Measurements from ENCODE around the gene KCNG2. TPM values are rescaled to one million over a fixed set of nuclear protein-coding genes. Genes with fewer than 3 reads are reported as not detected.

KCNG2 gene
- total and polyA plus RNA-seq, 10 of the 15 experiments (the other 5 are each of a cell fraction or from before 2014, with no cell fraction given), result 0.20 to 0.23 TPM; not detected in 8

GRCh38 chr18:79912409-79912991, 114.8 kb downstream of the KCNG2 start:
- Histone ChIP-seq H3K4me3 (no peak overlapping the region), H3K79me2 (ENCODE audit: control insufficient read depth, insufficient read depth, low read length) (no peaks in the 10 kb centered on the region), H3K9me3 (replicated peaks; ENCODE audit: control insufficient read depth, insufficient read depth, low read length) (peaks cover 5% of the 10 kb centered on the region; the same call in 1 of the 3 replicates), H3K27ac (ENCODE audit: control insufficient read depth, insufficient read depth) (no peak overlapping the region), H2AFZ (ENCODE audit: control insufficient read depth, low read depth, low read length) (no peak overlapping the region), H3K27me3 (replicated peaks in 1 of 2; ENCODE audit: control insufficient read depth in 2 of 2, insufficient read depth in 2 of 2, low read length in 1 of 2) (no peaks in the 10 kb centered on the region), H3K4me2 (ENCODE audit: control insufficient read depth, insufficient read depth) (no peak overlapping the region), H4K20me1 (ENCODE audit: control insufficient read depth, insufficient read depth) (no peaks in the 10 kb centered on the region), H3K4me1 (ENCODE audit: control insufficient read depth, insufficient read depth, low read length) (no peaks in the 10 kb centered on the region), H3K9ac (ENCODE audit: control insufficient read depth, insufficient read depth, low read length) (no peak overlapping the region), H3K36me3 (ENCODE audit: control insufficient read depth in 2 of 2, insufficient read depth in 2 of 2, low read length in 1 of 2) (peaks cover 0 to 15% of the 10 kb centered on the region in 2 experiments; a peak in 3 of 4 replicates)
- intact Hi-C loops (cut with micrococcal nuclease; ENCODE audit: unreplicated experiment), result no loop called here
- DNase-seq (ENCODE audit: low read depth, low spot score), result no peak
- ChIA-PET CTCF (no interaction called here), POLR2A (no interaction called here), RAD21 (ENCODE audit: unreplicated experiment) (no interaction called here), SMC1A (ENCODE audit: uncharacterized antibody, unreplicated experiment) (no interaction called here)
- WGBS (ENCODE audit: insufficient coverage, insufficient replicate concordance, low lambda C conversion rate, missing lambda C conversion rate), result 94% methylated on average over 20 of the region's 20 CpGs
- in situ Hi-C loops (cut with MboI), result no loop called here
- no TSS peak for BruUV-seq (replicated peaks)
- FAIRE-seq, result no peak
- ATAC-seq, result no peak
- TF ChIP-seq MTA2 (IDR thresholded peaks at IDR 0.05; ENCODE audit: low read depth) (no peak), CBX3 (IDR thresholded peaks at IDR 0.05; ENCODE audit: borderline replicate concordance, low read depth) (no peak), EGR1 (IDR thresholded peaks at IDR 0.05; ENCODE audit: borderline replicate concordance in 1 of 2, low read depth in 2 of 2, low read length in 2 of 2) (no peak), DPF2 (IDR thresholded peaks at IDR 0.05) (no peak), NFYB (IDR thresholded peaks at IDR 0.05; ENCODE audit: insufficient read depth, low read depth, low read length) (no peak), SUPT20H (IDR thresholded peaks at IDR 0.05; ENCODE audit: borderline replicate concordance, control insufficient read depth, low read depth, low read length) (no peak), PAX8 (IDR thresholded peaks at IDR 0.05) (no peak), POU2F2 (IDR thresholded peaks at IDR 0.05; ENCODE audit: borderline replicate concordance, low read depth, low read length) (no peak), SMARCA5 (IDR thresholded peaks at IDR 0.05) (no peak), SUZ12 (IDR thresholded peaks at IDR 0.05; ENCODE audit: unreplicated experiment) (no peak), ZNF24 (IDR thresholded peaks at IDR 0.05) (no peak), LARP7 (IDR thresholded peaks at IDR 0.05) (no peak), STAT1 (conservative IDR thresholded peaks at IDR 0.05) (no peak), ZBTB33 (IDR thresholded peaks at IDR 0.05) (no peak), HDAC2 (IDR thresholded peaks at IDR 0.05) (no peak), BHLHE40 (IDR thresholded peaks at IDR 0.05; ENCODE audit: borderline replicate concordance in 1 of 2, low read depth in 2 of 2, low read length in 1 of 2) (no peak), BCLAF1 (IDR thresholded peaks at IDR 0.05) (no peak), ELK1 (IDR thresholded peaks at IDR 0.05; ENCODE audit: low read depth, low read length) (no peak)
- TF ChIP-seq, protein P1, sequence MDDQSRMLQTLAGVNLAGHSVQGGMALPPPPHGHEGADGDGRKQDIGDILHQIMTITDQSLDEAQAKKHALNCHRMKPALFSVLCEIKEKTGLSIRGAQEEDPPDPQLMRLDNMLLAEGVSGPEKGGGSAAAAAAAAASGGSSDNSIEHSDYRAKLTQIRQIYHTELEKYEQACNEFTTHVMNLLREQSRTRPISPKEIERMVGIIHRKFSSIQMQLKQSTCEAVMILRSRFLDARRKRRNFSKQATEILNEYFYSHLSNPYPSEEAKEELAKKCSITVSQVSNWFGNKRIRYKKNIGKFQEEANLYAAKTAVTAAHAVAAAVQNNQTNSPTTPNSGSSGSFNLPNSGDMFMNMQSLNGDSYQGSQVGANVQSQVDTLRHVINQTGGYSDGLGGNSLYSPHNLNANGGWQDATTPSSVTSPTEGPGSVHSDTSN (IDR thresholded peaks at IDR 0.05; ENCODE audit: insufficient replicate concordance, low read depth, low read length), result no peak

Data from GM12878 (cell line).